ENCODE results near the gene CMTM4. TPM values are rescaled to one million over a fixed set of nuclear protein-coding genes. Genes with fewer than 3 reads are reported as not detected.

The CMTM4 gene
- total and polyA plus RNA-seq, 9 donors, result 7.5 to 15.5 (median 10.0) TPM

- no peaks in the 10 kb centered on the region for H3K27me3 ChIP-seq (ENCODE audit: control insufficient read depth, insufficient read depth, low read length)
- peak; percentile 93 for DNase-seq
- peak overlapping the region; percentile 55 for H3K27ac ChIP-seq (ENCODE audit: low read length)
- no peak overlapping the region for H3K4me3 ChIP-seq (ENCODE audit: low read length)
- peaks cover 4% of the 10 kb centered on the region for H3K4me1 ChIP-seq (ENCODE audit: control insufficient read depth, insufficient read depth, low read length)
- WGBS (ENCODE audit: insufficient coverage), result 7% methylated on average over 5 of the region's 9 CpGs
- H3K9me3 ChIP-seq (replicated peaks; ENCODE audit: control insufficient read depth, low read depth, low read length), result no peaks in the 10 kb centered on the region
- H3K36me3 ChIP-seq (ENCODE audit: control insufficient read depth, insufficient read depth, low read length), result no peaks in the 10 kb centered on the region
These were observed 35.9 kb downstream of the CMTM4 start for GRCh38 chr16:66660422-66661209.

- Histone ChIP-seq H3K4me1 (ENCODE audit: control insufficient read depth, insufficient read depth, low read length) (peaks cover 4% of the 10 kb centered on the region), H3K27ac (ENCODE audit: low read length) (no peak overlapping the region), H3K4me3 (ENCODE audit: low read length) (no peak overlapping the region), H3K36me3 (ENCODE audit: control insufficient read depth, insufficient read depth, low read length) (no peaks in the 10 kb centered on the region), H3K9me3 (replicated peaks; ENCODE audit: control insufficient read depth, low read depth, low read length) (no peaks in the 10 kb centered on the region), H3K27me3 (ENCODE audit: control insufficient read depth, insufficient read depth, low read length) (no peaks in the 10 kb centered on the region)
- no peak for DNase-seq
- WGBS (ENCODE audit: insufficient coverage), result 94% methylated on average over 2 of the region's 5 CpGs
These were observed 37.7 kb downstream of the CMTM4 start for GRCh38 chr16:66658860-66659190.

- H3K36me3 ChIP-seq (ENCODE audit: control insufficient read depth, insufficient read depth, low read length), result no peaks in the 10 kb centered on the region
- WGBS (ENCODE audit: insufficient coverage), result 77% methylated on average over 4 of the region's 6 CpGs
- H3K9me3 ChIP-seq (replicated peaks; ENCODE audit: control insufficient read depth, low read depth, low read length), result no peaks in the 10 kb centered on the region
- H3K4me1 ChIP-seq (ENCODE audit: control insufficient read depth, insufficient read depth, low read length), result peaks cover 4% of the 10 kb centered on the region
- no peak overlapping the region for H3K27ac ChIP-seq (ENCODE audit: low read length)
- H3K4me3 ChIP-seq (ENCODE audit: low read length), result no peak overlapping the region
- DNase-seq, result no peak
- H3K27me3 ChIP-seq (ENCODE audit: control insufficient read depth, insufficient read depth, low read length), result no peaks in the 10 kb centered on the region
These were observed 38.2 kb downstream of the CMTM4 start for GRCh38 chr16:66658143-66658859.

GRCh38 chr16:66656547-66656946 is 40.0 kb downstream of the CMTM4 start:
- peaks cover 4% of the 10 kb centered on the region for H3K4me1 ChIP-seq (ENCODE audit: control insufficient read depth, insufficient read depth, low read length)
- H3K36me3 ChIP-seq (ENCODE audit: control insufficient read depth, insufficient read depth, low read length), result no peaks in the 10 kb centered on the region
- no peak overlapping the region for H3K27ac ChIP-seq (ENCODE audit: low read length)
- DNase-seq, result no peak
- H3K27me3 ChIP-seq (ENCODE audit: control insufficient read depth, insufficient read depth, low read length), result no peaks in the 10 kb centered on the region
- no peak overlapping the region for H3K4me3 ChIP-seq (ENCODE audit: low read length)
- H3K9me3 ChIP-seq (replicated peaks; ENCODE audit: control insufficient read depth, low read depth, low read length), result no peaks in the 10 kb centered on the region
- WGBS (ENCODE audit: insufficient coverage), result no CpG with 5 or more reads among the region's 3 CpGs

GRCh38 chr16:66653581-66654350 is 42.8 kb downstream of the CMTM4 start:
- Histone ChIP-seq H3K27ac (ENCODE audit: low read length) (no peak overlapping the region), H3K36me3 (ENCODE audit: control insufficient read depth, insufficient read depth, low read length) (no peaks in the 10 kb centered on the region), H3K4me3 (ENCODE audit: low read length) (no peak overlapping the region), H3K9me3 (replicated peaks; ENCODE audit: control insufficient read depth, low read depth, low read length) (no peaks in the 10 kb centered on the region), H3K27me3 (ENCODE audit: control insufficient read depth, insufficient read depth, low read length) (no peaks in the 10 kb centered on the region), H3K4me1 (ENCODE audit: control insufficient read depth, insufficient read depth, low read length) (peaks cover 5% of the 10 kb centered on the region)
- no peak for DNase-seq
- no CpG with 5 or more reads among the region's 6 CpGs for WGBS (ENCODE audit: insufficient coverage)

GRCh38 chr16:66652661-66653360 is 43.7 kb downstream of the CMTM4 start:
- DNase-seq, result no peak
- Histone ChIP-seq H3K4me3 (ENCODE audit: low read length) (no peak overlapping the region), H3K27ac (ENCODE audit: low read length) (no peak overlapping the region), H3K27me3 (ENCODE audit: control insufficient read depth, insufficient read depth, low read length) (no peaks in the 10 kb centered on the region), H3K9me3 (replicated peaks; ENCODE audit: control insufficient read depth, low read depth, low read length) (no peaks in the 10 kb centered on the region), H3K36me3 (ENCODE audit: control insufficient read depth, insufficient read depth, low read length) (no peaks in the 10 kb centered on the region), H3K4me1 (ENCODE audit: control insufficient read depth, insufficient read depth, low read length) (peaks cover 5% of the 10 kb centered on the region)
- 82% methylated on average over 4 of the region's 7 CpGs for WGBS (ENCODE audit: insufficient coverage)

GRCh38 chr16:66651965-66652364 is 44.6 kb downstream of the CMTM4 start:
- Histone ChIP-seq H3K4me1 (ENCODE audit: control insufficient read depth, insufficient read depth, low read length) (peaks cover 5% of the 10 kb centered on the region), H3K36me3 (ENCODE audit: control insufficient read depth, insufficient read depth, low read length) (no peaks in the 10 kb centered on the region), H3K27ac (ENCODE audit: low read length) (no peak overlapping the region), H3K4me3 (ENCODE audit: low read length) (no peak overlapping the region), H3K27me3 (ENCODE audit: control insufficient read depth, insufficient read depth, low read length) (no peaks in the 10 kb centered on the region), H3K9me3 (replicated peaks; ENCODE audit: control insufficient read depth, low read depth, low read length) (no peaks in the 10 kb centered on the region)
- DNase-seq, result no peak
- 92% methylated on average over 6 of the region's 6 CpGs for WGBS (ENCODE audit: insufficient coverage)

- no peak for DNase-seq
- Histone ChIP-seq H3K4me1 (ENCODE audit: control insufficient read depth, insufficient read depth, low read length) (peaks cover 5% of the 10 kb centered on the region), H3K4me3 (ENCODE audit: low read length) (no peak overlapping the region), H3K27me3 (ENCODE audit: control insufficient read depth, insufficient read depth, low read length) (no peaks in the 10 kb centered on the region), H3K27ac (ENCODE audit: low read length) (no peak overlapping the region), H3K36me3 (ENCODE audit: control insufficient read depth, insufficient read depth, low read length) (no peaks in the 10 kb centered on the region), H3K9me3 (replicated peaks; ENCODE audit: control insufficient read depth, low read depth, low read length) (no peaks in the 10 kb centered on the region)
- 54% methylated on average over 2 of the region's 2 CpGs for WGBS (ENCODE audit: insufficient coverage)
These were observed 45.1 kb downstream of the CMTM4 start for GRCh38 chr16:66651474-66651765.

- WGBS (ENCODE audit: insufficient coverage), result 37% methylated on average over 8 of the region's 18 CpGs
These were observed 45.7 kb downstream of the CMTM4 start for GRCh38 chr16:66650707-66651473.

More at GRCh38 chr16:66650707-66651473, 45.7 kb downstream of the CMTM4 start:
- Histone ChIP-seq H3K9me3 (replicated peaks; ENCODE audit: control insufficient read depth, low read depth, low read length) (no peaks in the 10 kb centered on the region), H3K27ac (ENCODE audit: low read length) (no peak overlapping the region), H3K4me1 (ENCODE audit: control insufficient read depth, insufficient read depth, low read length) (peaks cover 5% of the 10 kb centered on the region), H3K27me3 (ENCODE audit: control insufficient read depth, insufficient read depth, low read length) (no peaks in the 10 kb centered on the region), H3K36me3 (ENCODE audit: control insufficient read depth, insufficient read depth, low read length) (no peaks in the 10 kb centered on the region), H3K4me3 (ENCODE audit: low read length) (peak overlapping the region; percentile 6)
- peak; percentile 93 for DNase-seq

All from muscle of leg (tissue), 11 donors.